Lower lobe of right lung (tissue), 2 donors: ENCODE measurements around the gene PROK1. TPM values are rescaled to one million over a fixed set of nuclear protein-coding genes. Genes with fewer than 3 reads are reported as not detected.

Source experiments
- ATAC-seq, 2 donors: fragments of 200-7000 bp; cut with Tn5 transposase; one replicate each; pipeline ENCODE4 v1.9.1; 2020 to 2022; ENCODE audit warnings: mild to moderate bottlenecking in 2 of 2, moderate library complexity in 2 of 2
- DNase-seq: peaks from one replicate; pipeline ENCODE4 v3.0.0-alpha.2; 2020
- H3K27ac ChIP-seq: fragments of 200-600 bp; one replicate; pipeline ENCODE4 v1.8.0; 2022
- H3K27me3 ChIP-seq: fragments of 200-600 bp; one replicate; pipeline ENCODE4 v1.8.0; 2022; ENCODE audit warnings: low read depth
- H3K36me3 ChIP-seq: fragments of 200-600 bp; one replicate; pipeline ENCODE4 v1.8.0; 2022; ENCODE audit warnings: mild to moderate bottlenecking
- H3K4me1 ChIP-seq: fragments of 200-600 bp; one replicate; pipeline ENCODE4 v1.8.0; 2022
- H3K4me3 ChIP-seq: fragments of 200-600 bp; one replicate; pipeline ENCODE4 v1.8.0; 2022; ENCODE audit warnings: mild to moderate bottlenecking
- H3K9me3 ChIP-seq: fragments of 200-600 bp; one replicate; pipeline ENCODE4 v1.8.0; 2022
- intact Hi-C: fragments of 100-400 bp; cut with DNase I; formaldehyde crosslinking; loops from one replicate; pipeline ENCODE4 v1.11.0; 2022
- total RNA-seq: library from RNA; stranded (reverse); fragmentation: NEBNext Ultra II Directional; extraction: Animal tissue kit (Norgen Biotek cat#: 25700); gene quantifications from one replicate; pipeline ENCODE4 v1.2.1, GENCODE V29; 2021
- TF ChIP-seq, protein P1 (sequence below): fragments of 200-600 bp; IDR thresholded peaks from one replicate; pipeline ENCODE4 v1.8.0; 2022; ENCODE audit warnings: antibody characterized with exemption, mild to moderate bottlenecking
- donor health status: DM: no; HTN: yes; CAD: no; lungs with severe emphysema.

PROK1 gene
- total RNA-seq, 1 donor from 2014 or later = not detected

GRCh38 chr1:110498270-110498669 is 47.3 kb downstream of the PROK1 start:
- no peak overlapping the region for H3K27ac ChIP-seq
- TF ChIP-seq, protein P1, sequence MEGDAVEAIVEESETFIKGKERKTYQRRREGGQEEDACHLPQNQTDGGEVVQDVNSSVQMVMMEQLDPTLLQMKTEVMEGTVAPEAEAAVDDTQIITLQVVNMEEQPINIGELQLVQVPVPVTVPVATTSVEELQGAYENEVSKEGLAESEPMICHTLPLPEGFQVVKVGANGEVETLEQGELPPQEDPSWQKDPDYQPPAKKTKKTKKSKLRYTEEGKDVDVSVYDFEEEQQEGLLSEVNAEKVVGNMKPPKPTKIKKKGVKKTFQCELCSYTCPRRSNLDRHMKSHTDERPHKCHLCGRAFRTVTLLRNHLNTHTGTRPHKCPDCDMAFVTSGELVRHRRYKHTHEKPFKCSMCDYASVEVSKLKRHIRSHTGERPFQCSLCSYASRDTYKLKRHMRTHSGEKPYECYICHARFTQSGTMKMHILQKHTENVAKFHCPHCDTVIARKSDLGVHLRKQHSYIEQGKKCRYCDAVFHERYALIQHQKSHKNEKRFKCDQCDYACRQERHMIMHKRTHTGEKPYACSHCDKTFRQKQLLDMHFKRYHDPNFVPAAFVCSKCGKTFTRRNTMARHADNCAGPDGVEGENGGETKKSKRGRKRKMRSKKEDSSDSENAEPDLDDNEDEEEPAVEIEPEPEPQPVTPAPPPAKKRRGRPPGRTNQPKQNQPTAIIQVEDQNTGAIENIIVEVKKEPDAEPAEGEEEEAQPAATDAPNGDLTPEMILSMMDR = no peak
- H3K27me3 ChIP-seq = no peaks in the 10 kb centered on the region
- no peaks in the 10 kb centered on the region for H3K9me3 ChIP-seq
- intact Hi-C loops = no loop called here
- DNase-seq = no peak
- H3K36me3 ChIP-seq = no peaks in the 10 kb centered on the region
- H3K4me3 ChIP-seq = no peak overlapping the region
- no peaks in the 10 kb centered on the region for H3K4me1 ChIP-seq
- ATAC-seq = no peak

- DNase-seq (peak; percentile 4), ATAC-seq (no peak)
- no peak overlapping the region for H3K27ac ChIP-seq
- intact Hi-C loops = no loop called here
- H3K4me3 ChIP-seq = no peak overlapping the region
- TF ChIP-seq, protein P1 = no peak
- no peaks in the 10 kb centered on the region for H3K36me3 ChIP-seq
- no peaks in the 10 kb centered on the region for H3K4me1 ChIP-seq
- H3K27me3 ChIP-seq = no peaks in the 10 kb centered on the region
- no peaks in the 10 kb centered on the region for H3K9me3 ChIP-seq
These were observed 50.7 kb downstream of the PROK1 start for GRCh38 chr1:110501488-110502132.

DNA sequence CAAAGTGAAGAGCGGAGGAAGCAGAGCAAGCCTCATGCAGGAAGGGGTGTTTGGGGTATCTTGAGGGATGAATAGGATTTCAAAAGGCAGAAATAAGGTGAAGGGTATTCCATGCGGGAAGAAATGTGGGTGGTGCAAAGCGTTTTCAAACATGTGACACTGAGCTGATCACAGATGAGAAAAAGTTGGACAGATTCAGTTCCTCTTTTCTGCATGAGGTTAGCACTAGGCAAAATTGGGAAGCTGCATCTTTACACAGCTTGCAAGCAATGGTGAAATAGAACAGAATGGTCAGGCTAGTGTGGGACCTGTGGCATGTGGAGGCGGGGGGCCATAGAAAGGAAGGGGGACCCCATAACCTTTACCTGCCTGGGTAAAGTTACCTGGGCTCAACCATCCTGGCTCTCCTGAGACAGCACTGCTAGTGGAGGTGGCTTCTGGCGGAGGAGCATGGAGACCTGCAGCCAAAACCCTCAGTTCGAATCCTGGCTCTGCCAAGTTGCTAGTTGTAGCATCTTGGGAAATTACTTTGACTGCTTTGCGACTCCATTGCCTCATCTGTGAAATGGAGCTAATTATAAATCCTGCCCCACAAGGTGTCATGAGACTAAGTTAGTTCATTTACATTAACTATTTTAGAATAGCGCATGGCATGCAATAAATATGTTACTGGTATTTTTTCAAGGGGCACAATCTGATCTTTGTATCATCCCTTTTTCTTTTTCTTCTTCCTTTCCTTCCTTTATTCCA is 51.6 kb downstream of the PROK1 start:
- no peaks in the 10 kb centered on the region for H3K36me3 ChIP-seq
- no peak overlapping the region for H3K27ac ChIP-seq
- no peaks in the 10 kb centered on the region for H3K9me3 ChIP-seq
- TF ChIP-seq, protein P1 = no peak
- no peak overlapping the region for H3K4me3 ChIP-seq
- H3K4me1 ChIP-seq = no peaks in the 10 kb centered on the region
- ATAC-seq (peak; percentile 70 to 71), DNase-seq (peak; percentile 47)
- H3K27me3 ChIP-seq = no peaks in the 10 kb centered on the region
- intact Hi-C loops = no loop called here

DNA sequence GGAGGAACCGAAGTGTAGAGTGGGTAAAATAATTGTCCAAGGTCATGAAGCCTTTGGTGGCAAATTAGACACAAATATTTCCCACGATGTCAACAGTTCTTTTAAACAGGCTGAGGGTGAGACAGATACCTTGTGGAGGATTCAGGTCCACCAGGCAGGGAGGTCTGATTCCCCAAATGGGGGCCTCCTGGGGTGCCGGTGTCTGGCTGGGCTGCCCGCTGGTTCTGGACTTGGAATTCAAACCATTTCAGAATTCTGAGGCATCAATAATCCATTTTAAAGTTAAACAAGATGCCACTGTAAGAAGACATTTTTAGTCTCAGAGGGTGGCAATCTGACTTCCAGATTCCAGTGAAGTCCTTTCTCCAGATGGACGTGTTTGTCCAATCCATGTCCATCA is 52.5 kb downstream of the PROK1 start:
- H3K4me1 ChIP-seq = peaks cover 7% of the 10 kb centered on the region
- H3K27me3 ChIP-seq = no peaks in the 10 kb centered on the region
- intact Hi-C loops = no loop called here
- no peak for ATAC-seq
- H3K36me3 ChIP-seq = no peaks in the 10 kb centered on the region
- TF ChIP-seq, protein P1 = no peak
- peak; percentile 6 for DNase-seq
- no peak overlapping the region for H3K27ac ChIP-seq
- no peak overlapping the region for H3K4me3 ChIP-seq
- H3K9me3 ChIP-seq = no peaks in the 10 kb centered on the region

- ATAC-seq = peak in 1 of 2 donors; percentile 4
- intact Hi-C loops = no loop called here
- Histone ChIP-seq H3K4me1 (peaks cover 7% of the 10 kb centered on the region), H3K27ac (no peak overlapping the region), H3K4me3 (no peak overlapping the region), H3K9me3 (no peaks in the 10 kb centered on the region), H3K27me3 (no peaks in the 10 kb centered on the region), H3K36me3 (no peaks in the 10 kb centered on the region)
- TF ChIP-seq, protein P1 = no peak
- DNase-seq = peak; percentile 59
These were observed 53.3 kb downstream of the PROK1 start for GRCh38 chr1:110504226-110504625.
